HG02759 (cell line): ENCODE results near the gene OTOS.

Experiments used
- ATAC-seq: cut with Tn5 transposase; IDR thresholded peaks from one replicate; pipeline ENCODE4 v1.9.1; 2021; ENCODE audit warnings: mild to moderate bottlenecking, moderate library complexity; ENCODE audit not compliant: unreplicated experiment

Gene OTOS

GRCh38 chr2:240154606-240155005, 14.1 kb upstream of the OTOS start:
- ATAC-seq, result no peak

- no peak for ATAC-seq
Observed at GRCh38 chr2:240153418-240153817, 13.0 kb upstream of the OTOS start.

DNA sequence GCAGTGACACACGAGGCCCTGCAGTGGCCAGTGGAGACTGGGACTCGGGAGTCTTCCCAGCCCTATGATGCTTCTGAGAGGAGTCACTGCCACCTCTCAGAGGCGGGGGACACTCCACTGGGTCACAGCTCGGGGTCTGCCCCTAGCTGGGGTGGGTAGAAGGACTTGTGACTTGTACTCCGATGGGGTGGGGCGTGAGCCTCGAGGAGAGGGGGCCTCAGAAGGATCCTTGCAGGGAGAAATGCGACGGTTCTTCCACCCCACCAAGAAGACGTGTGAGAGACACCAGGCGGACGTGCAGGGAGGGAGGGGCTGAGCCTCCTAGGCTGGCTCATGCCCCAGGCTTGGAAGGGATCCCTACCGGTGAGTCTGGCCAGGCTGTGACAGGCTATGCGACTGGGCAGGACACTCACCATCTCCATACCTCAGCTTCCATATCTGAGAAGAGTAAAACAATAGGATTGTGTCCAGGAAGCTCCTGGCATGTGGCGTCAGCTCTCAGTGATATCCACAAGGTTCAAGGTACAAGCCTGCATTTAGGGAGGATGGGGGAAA, 11.1 kb upstream of the OTOS start:
- ATAC-seq, result no peak

DNA sequence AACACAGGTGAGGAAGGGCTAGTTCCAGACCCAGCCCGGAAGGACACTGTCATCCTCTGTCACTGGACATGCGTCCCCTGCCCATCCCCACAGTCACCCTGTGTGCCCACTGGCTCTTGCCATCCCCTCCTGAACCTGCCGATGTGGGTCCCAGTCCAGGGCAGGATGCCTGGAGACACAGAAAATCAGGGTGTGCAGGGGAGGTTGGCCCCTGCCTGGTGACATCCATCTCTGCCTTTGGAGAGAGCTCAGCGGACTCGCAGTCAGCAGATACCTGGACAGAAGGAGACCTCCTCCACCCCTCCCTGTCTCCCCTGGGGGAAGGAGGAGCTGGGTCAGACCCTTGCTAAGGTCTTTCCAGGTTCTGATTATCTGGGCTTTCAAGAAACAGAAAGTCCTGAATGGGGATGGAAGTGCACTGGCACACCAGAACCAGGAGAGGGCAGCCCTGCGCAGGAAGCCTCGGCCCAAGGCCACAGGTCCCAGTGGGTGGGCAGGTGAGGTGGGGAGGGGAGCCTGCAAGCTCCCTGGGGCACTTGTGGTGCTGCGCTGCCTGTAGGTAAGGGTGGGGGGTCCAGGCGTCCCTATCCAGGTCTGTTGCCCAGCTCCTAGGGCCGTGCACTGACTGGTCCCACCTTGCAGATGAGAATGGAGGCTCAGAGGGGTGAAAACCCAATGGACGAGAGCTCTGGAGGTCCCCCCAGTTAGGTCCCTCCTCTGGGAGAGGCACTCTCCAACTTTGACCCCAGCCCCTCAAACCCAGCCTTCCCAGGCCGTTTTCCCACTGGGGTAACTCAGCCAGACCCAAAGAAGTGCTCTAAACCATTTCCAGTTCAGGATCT, 9.7 kb upstream of the OTOS start:
- ATAC-seq, result no peak

DNA sequence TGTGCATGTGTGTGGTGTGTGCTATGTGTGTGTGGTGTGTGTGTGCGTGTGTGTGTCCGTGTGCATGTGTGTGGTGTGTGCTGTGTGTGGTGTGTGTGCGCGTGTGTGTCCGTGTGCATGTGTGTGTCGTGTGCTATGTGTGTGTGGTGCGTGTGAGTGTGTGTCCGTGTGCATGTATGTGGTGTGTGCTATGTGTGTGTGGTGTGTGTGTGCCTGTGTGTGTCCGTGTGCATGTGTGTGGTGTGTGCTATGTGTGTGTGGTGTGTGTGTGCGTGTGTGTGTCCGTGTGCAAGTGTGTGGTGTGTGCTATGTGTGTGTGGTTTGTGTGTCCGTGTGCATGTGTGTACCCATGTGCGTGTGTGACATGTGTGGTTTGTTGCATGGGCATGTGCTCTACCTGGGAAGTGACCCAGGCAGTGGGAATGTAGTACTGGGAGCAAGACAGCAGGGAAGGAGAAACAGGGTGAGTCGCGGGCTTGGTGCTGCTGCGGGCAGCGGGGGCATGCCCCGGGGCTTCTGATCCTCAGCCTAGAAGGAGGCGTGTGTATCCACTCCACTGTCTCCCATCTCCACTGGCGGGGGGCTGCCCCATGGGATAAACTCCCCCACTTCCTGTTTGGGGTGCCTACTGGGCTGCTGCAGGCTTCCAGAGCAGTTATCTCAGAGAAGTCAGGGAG, 7.6 kb upstream of the OTOS start:
- ATAC-seq, result no peak

DNA sequence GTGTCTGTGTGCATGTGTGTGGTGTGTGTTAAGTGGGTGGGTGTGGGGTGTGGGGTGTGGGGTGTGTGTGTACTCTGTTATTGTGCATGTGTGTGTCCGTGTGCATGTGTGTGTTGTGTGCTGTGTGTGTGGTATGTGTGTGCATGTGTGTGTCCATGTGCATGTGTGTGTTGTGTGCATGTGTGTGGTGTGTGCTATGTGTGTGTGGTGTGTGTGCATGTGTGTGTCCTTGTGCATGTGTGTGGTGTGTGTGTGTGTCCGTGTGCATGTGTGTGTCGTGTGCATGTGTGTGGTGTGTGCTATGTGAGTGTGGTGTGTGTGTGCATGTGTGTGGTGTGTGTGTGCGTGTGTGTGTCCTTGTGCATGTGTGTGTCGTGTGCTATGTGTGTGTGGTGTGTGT, 6.9 kb upstream of the OTOS start:
- ATAC-seq, result no peak

DNA sequence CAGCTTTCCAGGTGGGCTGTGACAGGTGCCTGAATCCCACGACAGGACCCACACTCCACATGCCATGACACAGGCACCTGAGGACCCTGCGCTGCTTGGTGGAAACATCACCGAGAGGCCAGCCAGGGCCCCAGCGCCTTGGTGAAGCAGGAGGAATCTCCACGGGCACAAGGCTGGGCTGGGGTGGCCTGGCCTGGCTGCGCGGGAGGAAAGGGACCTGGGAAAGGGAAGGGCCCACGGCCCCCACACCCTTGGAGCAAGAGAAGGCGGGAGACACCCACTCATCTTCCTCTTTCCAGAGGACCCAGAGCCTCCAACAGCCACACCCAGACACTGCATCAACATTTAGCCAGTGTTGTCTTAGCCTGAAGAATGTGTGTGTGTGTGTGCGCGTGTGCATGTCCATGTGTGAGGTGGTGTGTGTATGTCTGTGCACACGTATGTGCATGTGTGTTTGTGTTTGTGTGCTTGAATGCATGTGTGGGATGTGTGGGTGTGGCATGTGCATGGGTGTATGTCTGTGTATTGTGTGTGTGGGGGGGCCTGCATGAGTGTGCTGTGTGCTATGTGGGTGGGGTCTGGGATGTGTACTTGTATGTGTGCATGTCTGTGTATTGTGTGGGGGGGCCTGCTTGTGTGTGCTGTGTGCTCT, 6.3 kb upstream of the OTOS start:
- ATAC-seq, result no peak

DNA sequence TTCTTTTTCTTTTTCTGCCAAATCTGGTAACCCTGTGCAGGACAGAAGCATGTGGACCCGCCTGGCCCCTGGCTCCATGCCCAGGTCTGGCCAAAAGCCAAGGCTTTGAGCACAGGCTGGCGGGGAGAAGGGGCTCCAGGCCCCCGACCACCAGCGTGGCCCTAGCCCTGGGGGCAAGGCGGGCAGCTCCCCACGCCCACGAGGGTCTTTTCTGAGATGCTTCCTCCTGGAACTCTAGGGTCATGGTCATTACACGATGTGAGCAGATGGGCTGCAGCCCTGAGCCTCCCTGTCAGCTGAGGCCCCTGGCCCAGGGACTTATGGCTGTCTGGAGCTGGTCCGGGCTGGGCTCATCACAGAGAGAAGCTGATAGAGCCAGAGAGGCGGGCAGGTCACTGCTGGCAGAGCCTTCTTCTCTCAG, 5.7 kb upstream of the OTOS start:
- ATAC-seq, result no peak

GRCh38 chr2:240145461-240145860, 5.0 kb upstream of the OTOS start:
- ATAC-seq, result no peak

GRCh38 chr2:240144649-240145261, 4.3 kb upstream of the OTOS start:
- no peak for ATAC-seq

DNA sequence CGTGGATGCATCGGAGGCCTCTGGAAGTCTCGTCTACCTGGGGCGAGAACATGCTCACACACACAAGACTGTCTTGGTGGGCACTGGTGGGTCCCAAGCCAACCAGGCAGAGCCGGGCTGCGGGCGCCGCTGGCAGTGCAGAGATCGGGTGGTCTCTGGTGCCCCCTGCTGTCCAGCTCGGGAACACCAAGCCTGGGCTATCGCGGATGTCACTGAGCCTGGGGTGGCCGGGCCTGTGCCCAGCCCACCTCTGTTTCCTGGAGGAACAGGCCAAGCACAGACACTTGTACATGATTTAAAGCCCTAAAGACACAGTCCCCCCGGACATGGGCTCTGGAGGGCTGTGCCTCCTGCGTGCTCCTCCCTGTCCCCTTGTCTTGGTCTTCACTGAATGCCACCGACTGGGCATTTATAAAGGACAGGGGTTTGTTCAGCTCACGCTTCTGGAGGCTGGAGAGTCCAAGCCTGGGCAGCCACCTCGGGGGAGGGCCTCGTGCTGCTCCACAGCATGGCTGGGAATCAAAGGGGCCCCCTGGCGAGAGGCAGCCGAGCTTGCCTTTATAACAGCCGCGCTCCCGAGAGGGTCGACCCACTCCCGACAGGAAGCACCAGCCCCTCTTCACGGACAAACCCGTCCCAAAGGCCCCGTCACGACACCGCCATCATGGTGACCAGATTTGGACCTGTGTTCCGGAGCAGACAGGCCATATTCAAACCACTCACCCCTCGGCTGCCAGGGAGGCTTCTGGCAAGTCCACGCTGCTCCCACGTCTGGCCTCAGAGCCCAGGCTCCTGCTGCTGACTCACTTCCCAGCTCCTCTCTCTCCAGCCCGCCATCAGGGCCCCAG, 3.6 kb upstream of the OTOS start:
- peak; percentile 63 for ATAC-seq

- no peak for ATAC-seq
Observed at GRCh38 chr2:240143276-240143675, 2.8 kb upstream of the OTOS start.

DNA sequence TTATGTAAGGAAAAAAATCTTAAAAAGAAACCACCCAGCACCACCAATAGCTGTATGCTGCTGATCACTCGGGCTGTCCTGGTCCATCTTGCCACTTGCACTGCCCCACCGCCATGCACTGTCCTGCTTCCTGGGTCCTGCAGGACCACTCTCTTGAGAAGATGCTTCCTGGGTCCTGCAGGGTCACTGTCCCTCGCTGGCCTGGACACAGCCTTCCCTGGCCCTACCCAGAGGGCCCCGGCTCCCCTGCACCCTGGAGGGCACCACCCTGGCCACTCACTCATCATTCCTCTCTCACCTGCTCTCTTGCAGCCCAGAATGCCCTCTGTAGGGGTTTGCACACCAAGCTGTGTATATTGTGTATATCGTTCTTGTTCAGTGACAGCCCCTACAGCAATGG, 2.4 kb upstream of the OTOS start:
- ATAC-seq, result no peak

- no peak for ATAC-seq
Observed at GRCh38 chr2:240142256-240142775, 1.9 kb upstream of the OTOS start.

DNA sequence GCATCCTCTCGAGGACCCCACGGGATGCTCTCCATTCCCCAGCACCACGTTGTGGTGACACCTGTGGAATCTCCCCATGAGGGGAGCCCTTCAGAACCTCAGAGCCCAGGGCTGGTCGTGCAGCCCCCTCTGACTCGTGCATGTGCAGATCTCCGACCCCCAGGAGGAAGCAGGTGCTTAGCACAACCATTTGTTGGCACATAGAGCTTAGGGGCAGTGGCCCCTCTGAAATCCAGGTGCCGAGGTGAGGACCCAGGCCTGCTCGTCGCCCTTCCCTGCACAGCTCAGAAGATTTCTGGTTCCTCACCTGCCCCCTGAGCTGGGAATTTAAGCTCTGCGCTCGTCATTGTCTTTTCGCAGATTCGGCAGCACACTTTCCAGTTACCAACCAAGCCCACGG, 1.3 kb upstream of the OTOS start:
- ATAC-seq, result no peak

DNA sequence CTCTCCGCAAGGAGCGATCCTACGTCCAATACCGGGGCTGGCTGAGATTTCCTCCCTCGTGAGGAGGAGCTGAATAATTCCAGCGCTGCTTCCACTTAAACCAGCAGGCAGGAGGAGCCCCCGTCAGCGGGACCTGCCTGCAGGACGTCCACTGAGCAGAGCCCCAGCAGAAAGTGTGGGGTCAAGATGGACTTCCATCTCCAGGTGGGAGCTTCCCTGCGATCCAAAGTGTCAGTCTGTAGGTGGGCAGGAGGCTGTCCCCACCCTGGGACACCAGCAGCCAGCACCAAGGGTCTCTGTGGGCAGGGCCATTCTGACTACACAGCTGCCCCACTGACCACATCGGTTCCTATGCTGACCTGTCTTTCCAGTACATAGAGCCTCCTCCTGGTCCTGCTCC, 462 bp upstream of the OTOS start:
- ATAC-seq, result no peak

- ATAC-seq, result no peak
Observed at GRCh38 chr2:240139666-240140393, 628 bp downstream of the OTOS start.

GRCh38 chr2:240139011-240139441, 1.4 kb downstream of the OTOS start:
- no peak for ATAC-seq

DNA sequence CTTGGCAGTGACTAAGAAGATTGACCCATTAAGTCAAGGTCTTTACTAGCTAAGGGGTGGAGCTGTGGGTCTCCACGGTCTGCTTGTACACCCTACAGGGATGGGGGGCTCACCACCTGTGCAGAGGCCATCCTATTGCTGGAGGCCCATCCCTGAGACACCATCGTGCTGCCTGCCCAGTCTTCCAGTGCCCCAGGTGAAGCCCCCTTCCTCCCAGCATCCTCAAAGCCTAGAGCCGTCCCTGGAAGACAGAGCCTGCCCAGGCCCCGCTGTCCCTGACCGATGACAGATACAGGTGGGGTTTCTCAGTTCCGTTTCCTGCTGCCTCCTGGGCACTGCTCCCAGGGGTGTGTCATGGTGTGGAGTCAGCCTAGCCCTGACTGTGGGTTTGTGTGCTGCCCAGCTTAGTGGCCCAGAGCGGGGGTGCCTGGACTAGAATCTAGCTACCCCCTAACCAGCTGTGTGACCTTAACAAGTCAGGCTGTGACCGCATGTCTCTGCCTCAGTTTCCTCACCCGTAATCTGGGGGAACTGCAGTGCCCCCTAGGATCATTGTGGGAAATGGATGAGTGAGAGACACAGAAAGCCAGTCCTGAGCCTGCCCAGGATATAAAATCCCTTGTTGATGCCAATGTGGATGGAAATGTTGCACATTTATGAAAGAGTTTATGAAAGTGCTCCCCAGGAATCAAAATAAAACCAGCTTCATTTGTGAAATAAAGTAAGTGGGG, 2.0 kb downstream of the OTOS start:
- no peak for ATAC-seq
